A673 (cell line): ENCODE data around the gene CMIP.

ENCODE experiments used
- CTCF ChIP-seq: fragments of 300-800, 200-600 bp; sonication (generic); conservative IDR thresholded peaks from 2 replicates; pipeline ENCODE4 v1.5.1; 2017; ENCODE audit warnings: low read depth, mild to moderate bottlenecking, antibody characterized with exemption, low read length, moderate library complexity, mixed read lengths
- EZH2 ChIP-seq: fragments of 200-600 bp; sonication (generic); IDR thresholded peaks from 2 replicates; pipeline ENCODE4 v1.6.1; 2017; ENCODE audit warnings: borderline replicate concordance, low read depth, mild to moderate bottlenecking, mixed read lengths, antibody characterized with exemption, low read length; ENCODE audit not compliant: poor library complexity, severe bottlenecking

- TF ChIP-seq CTCF, result no peak
- TF ChIP-seq EZH2, result no peak
Observed at GRCh38 chr16:81661082-81661481, 216.5 kb downstream of the CMIP start.
